Neural cell (in vitro differentiated cells): Measurements from ENCODE around the gene CYP27A1. TPM values are rescaled to one million over a fixed set of nuclear protein-coding genes. Genes with fewer than 3 reads are reported as not detected.

Experiments used
- H2AFZ ChIP-seq: fragments of 200-600, 300-800 bp; sonication (generic), shearing (Covaris generic); 2 replicates; pipeline ENCODE4 v1.6.0; 2014; ENCODE audit warnings: low read depth, mild to moderate bottlenecking, antibody characterized with exemption, low read length, moderate library complexity
- H3F3A ChIP-seq: fragments of 200-600 bp; shearing (Covaris generic); 2 replicates; pipeline ENCODE4 v1.6.1; 2016; ENCODE audit warnings: mild to moderate bottlenecking, moderate library complexity, mixed read lengths, antibody characterized with exemption, low read length; ENCODE audit not compliant: insufficient read depth, poor library complexity, severe bottlenecking
- H3K27ac ChIP-seq: fragments of 200-600, 300-800 bp; sonication (generic), shearing (Covaris generic); 2 replicates; pipeline ENCODE4 v1.5.1; 2014; ENCODE audit warnings: mild to moderate bottlenecking, low read length, moderate library complexity
- H3K27me3 ChIP-seq: fragments of 300-800, 200-600 bp; sonication (generic), shearing (Covaris generic); 2 replicates; pipeline ENCODE4 v1.6.0; 2014; ENCODE audit warnings: mild to moderate bottlenecking, low read depth, low read length, moderate library complexity; ENCODE audit not compliant: insufficient read depth
- H3K36me3 ChIP-seq: fragments of 300-800, 200-600 bp; sonication (generic), shearing (Covaris generic); 2 replicates; pipeline ENCODE4 v1.5.1; 2014; ENCODE audit warnings: mild to moderate bottlenecking, antibody characterized with exemption, low read length, moderate library complexity; ENCODE audit not compliant: insufficient read depth
- H3K4me2 ChIP-seq: fragments of 300-800, 200-600 bp; sonication (generic), shearing (Covaris generic); 2 replicates; pipeline ENCODE4 v1.6.0; 2014; ENCODE audit warnings: mild to moderate bottlenecking, low read length
- H3K4me3 ChIP-seq: fragments of 300-800, 200-600 bp; sonication (generic), shearing (Covaris generic); 2 replicates; pipeline ENCODE4 v1.5.1; 2014; ENCODE audit warnings: mild to moderate bottlenecking, low read length, moderate library complexity
- H3K79me2 ChIP-seq: fragments of 200-600 bp; shearing (Covaris generic); replicated peaks from 2 replicates; pipeline ENCODE4 v1.6.0; 2014; ENCODE audit warnings: mild to moderate bottlenecking, low read length, moderate library complexity; ENCODE audit not compliant: insufficient read depth
- H3K9ac ChIP-seq: fragments of 300-800, 200-600 bp; sonication (generic), shearing (Covaris generic); 2 replicates; pipeline ENCODE4 v1.6.1; 2016; ENCODE audit warnings: mild to moderate bottlenecking, low read length, mixed read lengths
- H3K9me2 ChIP-seq: fragments of 200-600 bp; shearing (Covaris generic); 2 replicates; pipeline ENCODE4 v1.6.1; 2016; ENCODE audit warnings: mild to moderate bottlenecking, low read length, mixed read lengths; ENCODE audit not compliant: insufficient read depth
- H3K9me3 ChIP-seq: fragments of 200-600, 300-800 bp; sonication (generic), shearing (Covaris generic); 2 replicates; pipeline ENCODE4 v1.6.1; 2016; ENCODE audit warnings: mild to moderate bottlenecking, mixed run types, low read length, moderate library complexity, mixed read lengths
- H4K20me1 ChIP-seq: fragments of 200-600 bp; shearing (Covaris generic); 2 replicates; pipeline ENCODE4 v1.6.1; 2016; ENCODE audit warnings: mild to moderate bottlenecking, mixed run types; ENCODE audit not compliant: insufficient read depth
- CTCF ChIP-seq: fragments of 450-650 bp; IDR thresholded peaks from 2 replicates; pipeline ENCODE4 v1.5.1; 2014; ENCODE audit warnings: antibody characterized with exemption, mild to moderate bottlenecking, moderate library complexity; ENCODE audit not compliant: poor library complexity, severe bottlenecking
- EP300 ChIP-seq: fragments of 450-650 bp; conservative IDR thresholded peaks from 2 replicates; pipeline ENCODE4 v1.6.1; 2014; ENCODE audit warnings: antibody characterized with exemption, mild to moderate bottlenecking, moderate library complexity; ENCODE audit not compliant: poor library complexity, severe bottlenecking
- EZH2 ChIP-seq: fragments of 200-600, 300-800 bp; shearing (Covaris generic), sonication (generic); IDR thresholded peaks from 2 replicates; pipeline ENCODE4 v1.6.1; 2014; ENCODE audit warnings: antibody characterized with exemption, low read length, borderline replicate concordance, mild to moderate bottlenecking; ENCODE audit not compliant: insufficient read depth, poor library complexity, severe bottlenecking
- MXI1 ChIP-seq: fragments of 450-650 bp; conservative IDR thresholded peaks from 2 replicates; pipeline ENCODE4 v1.6.1; 2014; ENCODE audit warnings: antibody characterized with exemption, mild to moderate bottlenecking; ENCODE audit not compliant: poor library complexity, severe bottlenecking
- POLR2AphosphoS5 ChIP-seq: IDR thresholded peaks from 2 replicates; pipeline ENCODE4 v1.6.1; 2012
- RAD21 ChIP-seq: fragments of 450-650 bp; conservative IDR thresholded peaks from 2 replicates; pipeline ENCODE4 v1.6.1; 2014; ENCODE audit warnings: antibody characterized with exemption, mild to moderate bottlenecking, moderate library complexity
- SMC3 ChIP-seq: fragments of 450-650 bp; conservative IDR thresholded peaks from 2 replicates; pipeline ENCODE4 v1.6.1; 2014; ENCODE audit warnings: antibody characterized with exemption, mild to moderate bottlenecking, moderate library complexity; ENCODE audit not compliant: poor library complexity
- TAF1 ChIP-seq: IDR thresholded peaks from 2 replicates; pipeline ENCODE4 v1.6.1; 2012; ENCODE audit warnings: low read depth
- polyA plus RNA-seq: library from polyadenylated mRNA; depleted of rRNA; stranded (reverse); fragments of >200 nt; gene quantifications from 2 replicates; pipeline ENCODE4 v1.2.3, GENCODE V29; 2014
- TF ChIP-seq, protein P1 (sequence below): IDR thresholded peaks from 2 replicates; pipeline ENCODE4 v1.6.1; 2012; ENCODE audit warnings: borderline replicate concordance

CYP27A1 gene
- polyA plus RNA-seq, 1 donor from 2014 or later = not detected

DNA sequence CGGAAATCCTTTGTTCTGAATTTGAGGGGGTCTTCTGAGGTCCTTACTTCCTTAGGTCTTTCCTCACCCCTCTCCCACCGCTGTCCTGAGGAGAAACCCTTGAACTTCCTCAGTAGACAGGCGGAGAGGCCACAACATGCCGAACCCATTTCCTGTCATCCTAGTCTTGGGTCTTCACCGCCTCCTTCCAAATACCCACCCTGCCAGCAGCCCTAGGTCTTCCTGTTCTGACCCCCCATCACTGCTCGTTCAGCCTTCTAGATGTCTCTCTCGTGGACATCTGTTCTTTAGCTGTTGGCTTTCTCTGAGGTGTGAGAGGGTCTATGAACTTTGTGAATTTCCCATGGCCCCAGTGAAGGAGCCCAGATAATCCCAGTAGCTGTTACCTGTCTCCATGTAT is 27.2 kb upstream of the CYP27A1 start:
- no peaks in the 10 kb centered on the region for H3K36me3 ChIP-seq
- no peaks in the 10 kb centered on the region for H3K9me3 ChIP-seq
- TF ChIP-seq MXI1 (no peak), POLR2AphosphoS5 (no peak), RAD21 (no peak), EP300 (no peak), EZH2 (no peak)

GRCh38 chr2:218755198-218755566 is 26.8 kb upstream of the CYP27A1 start:
- H2AFZ ChIP-seq = no peak overlapping the region
- no peaks in the 10 kb centered on the region for H3K79me2 ChIP-seq
- H3F3A ChIP-seq = no peaks in the 10 kb centered on the region
- no peaks in the 10 kb centered on the region for H4K20me1 ChIP-seq
- H3K36me3 ChIP-seq = no peaks in the 10 kb centered on the region
- H3K27me3 ChIP-seq = no peaks in the 10 kb centered on the region
- H3K4me2 ChIP-seq = no peak overlapping the region
- TF ChIP-seq POLR2AphosphoS5 (no peak), MXI1 (no peak), EZH2 (no peak), SMC3 (no peak), CTCF (no peak), TAF1 (no peak), RAD21 (no peak), EP300 (no peak)
- TF ChIP-seq, protein P1, sequence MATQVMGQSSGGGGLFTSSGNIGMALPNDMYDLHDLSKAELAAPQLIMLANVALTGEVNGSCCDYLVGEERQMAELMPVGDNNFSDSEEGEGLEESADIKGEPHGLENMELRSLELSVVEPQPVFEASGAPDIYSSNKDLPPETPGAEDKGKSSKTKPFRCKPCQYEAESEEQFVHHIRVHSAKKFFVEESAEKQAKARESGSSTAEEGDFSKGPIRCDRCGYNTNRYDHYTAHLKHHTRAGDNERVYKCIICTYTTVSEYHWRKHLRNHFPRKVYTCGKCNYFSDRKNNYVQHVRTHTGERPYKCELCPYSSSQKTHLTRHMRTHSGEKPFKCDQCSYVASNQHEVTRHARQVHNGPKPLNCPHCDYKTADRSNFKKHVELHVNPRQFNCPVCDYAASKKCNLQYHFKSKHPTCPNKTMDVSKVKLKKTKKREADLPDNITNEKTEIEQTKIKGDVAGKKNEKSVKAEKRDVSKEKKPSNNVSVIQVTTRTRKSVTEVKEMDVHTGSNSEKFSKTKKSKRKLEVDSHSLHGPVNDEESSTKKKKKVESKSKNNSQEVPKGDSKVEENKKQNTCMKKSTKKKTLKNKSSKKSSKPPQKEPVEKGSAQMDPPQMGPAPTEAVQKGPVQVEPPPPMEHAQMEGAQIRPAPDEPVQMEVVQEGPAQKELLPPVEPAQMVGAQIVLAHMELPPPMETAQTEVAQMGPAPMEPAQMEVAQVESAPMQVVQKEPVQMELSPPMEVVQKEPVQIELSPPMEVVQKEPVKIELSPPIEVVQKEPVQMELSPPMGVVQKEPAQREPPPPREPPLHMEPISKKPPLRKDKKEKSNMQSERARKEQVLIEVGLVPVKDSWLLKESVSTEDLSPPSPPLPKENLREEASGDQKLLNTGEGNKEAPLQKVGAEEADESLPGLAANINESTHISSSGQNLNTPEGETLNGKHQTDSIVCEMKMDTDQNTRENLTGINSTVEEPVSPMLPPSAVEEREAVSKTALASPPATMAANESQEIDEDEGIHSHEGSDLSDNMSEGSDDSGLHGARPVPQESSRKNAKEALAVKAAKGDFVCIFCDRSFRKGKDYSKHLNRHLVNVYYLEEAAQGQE = no peak
- no peak overlapping the region for H3K4me3 ChIP-seq
- no peaks in the 10 kb centered on the region for H3K9me3 ChIP-seq
- H3K27ac ChIP-seq = no peak overlapping the region
- H3K9me2 ChIP-seq = no peaks in the 10 kb centered on the region
- no peak overlapping the region for H3K9ac ChIP-seq

More for the DNA sequence above, 27.2 kb upstream of the CYP27A1 start:
- H3K4me2 ChIP-seq = no peak overlapping the region
- no peak overlapping the region for H3K9ac ChIP-seq
- H3K27ac ChIP-seq = no peak overlapping the region
- H3K4me3 ChIP-seq = no peak overlapping the region
- H4K20me1 ChIP-seq = no peaks in the 10 kb centered on the region
- H3K27me3 ChIP-seq = no peaks in the 10 kb centered on the region
- H3F3A ChIP-seq = no peaks in the 10 kb centered on the region
- H2AFZ ChIP-seq = no peak overlapping the region
- no peaks in the 10 kb centered on the region for H3K9me2 ChIP-seq
- H3K79me2 ChIP-seq = no peaks in the 10 kb centered on the region
